Peyer's patch (tissue), 4 donors: ENCODE measurements around the gene MTCH2.
"Not testable (repeated sequence)": the region's sequence is repeated elsewhere in the genome, so short reads cannot be mapped to it uniquely, and the experiment has no call there.

Experiments
- POLR2A ChIP-seq, 2 donors: fragments of 450-650 bp; IDR thresholded peaks; one replicate each; pipeline ENCODE4 v1.5.1; 2017; ENCODE audit warnings: antibody characterized with exemption in 2 of 2, mild to moderate bottlenecking in 2 of 2, moderate library complexity in 2 of 2
- TF ChIP-seq, protein P1 (sequence below), 6 experiments: fragments of 450-650 bp in 4 of 6; fragments of 200-600 bp in 2 of 6; sonication (generic) in 1 of 6; IDR thresholded peaks; one replicate each; pipeline ENCODE4 v1.5.1; 2017 to 2019; ENCODE audit warnings: antibody characterized with exemption in 6 of 6, mild to moderate bottlenecking in 3 of 6, moderate library complexity in 1 of 6

DNA sequence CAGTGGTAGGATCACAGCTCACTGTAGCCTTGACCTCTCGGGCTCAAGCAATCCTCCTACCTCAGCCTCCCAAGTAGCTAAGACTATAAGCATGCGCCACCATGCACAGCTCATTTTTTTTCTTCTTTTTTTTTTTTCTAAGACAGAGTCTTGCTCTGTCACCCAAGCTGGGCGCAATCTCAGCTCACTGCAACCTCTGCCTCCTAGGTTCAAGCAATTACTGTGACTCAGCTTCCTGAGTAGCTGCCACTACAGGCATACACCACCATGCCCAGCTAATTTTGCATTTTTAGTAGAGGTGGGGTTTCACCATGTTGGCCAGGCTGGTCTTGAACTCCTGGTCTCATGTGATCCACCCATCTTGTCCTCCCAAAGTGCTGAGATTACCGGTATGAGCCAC lies 22.6 kb upstream of the MTCH2 start:
- TF ChIP-seq, protein P1, sequence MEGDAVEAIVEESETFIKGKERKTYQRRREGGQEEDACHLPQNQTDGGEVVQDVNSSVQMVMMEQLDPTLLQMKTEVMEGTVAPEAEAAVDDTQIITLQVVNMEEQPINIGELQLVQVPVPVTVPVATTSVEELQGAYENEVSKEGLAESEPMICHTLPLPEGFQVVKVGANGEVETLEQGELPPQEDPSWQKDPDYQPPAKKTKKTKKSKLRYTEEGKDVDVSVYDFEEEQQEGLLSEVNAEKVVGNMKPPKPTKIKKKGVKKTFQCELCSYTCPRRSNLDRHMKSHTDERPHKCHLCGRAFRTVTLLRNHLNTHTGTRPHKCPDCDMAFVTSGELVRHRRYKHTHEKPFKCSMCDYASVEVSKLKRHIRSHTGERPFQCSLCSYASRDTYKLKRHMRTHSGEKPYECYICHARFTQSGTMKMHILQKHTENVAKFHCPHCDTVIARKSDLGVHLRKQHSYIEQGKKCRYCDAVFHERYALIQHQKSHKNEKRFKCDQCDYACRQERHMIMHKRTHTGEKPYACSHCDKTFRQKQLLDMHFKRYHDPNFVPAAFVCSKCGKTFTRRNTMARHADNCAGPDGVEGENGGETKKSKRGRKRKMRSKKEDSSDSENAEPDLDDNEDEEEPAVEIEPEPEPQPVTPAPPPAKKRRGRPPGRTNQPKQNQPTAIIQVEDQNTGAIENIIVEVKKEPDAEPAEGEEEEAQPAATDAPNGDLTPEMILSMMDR (IDR thresholded peaks at IDR 0.05) = not testable (repeated sequence)
- TF ChIP-seq POLR2A (IDR thresholded peaks at IDR 0.05) = not testable (repeated sequence)
